ENCODE measurements around the gene HP1BP3.

HP1BP3 gene

DNA sequence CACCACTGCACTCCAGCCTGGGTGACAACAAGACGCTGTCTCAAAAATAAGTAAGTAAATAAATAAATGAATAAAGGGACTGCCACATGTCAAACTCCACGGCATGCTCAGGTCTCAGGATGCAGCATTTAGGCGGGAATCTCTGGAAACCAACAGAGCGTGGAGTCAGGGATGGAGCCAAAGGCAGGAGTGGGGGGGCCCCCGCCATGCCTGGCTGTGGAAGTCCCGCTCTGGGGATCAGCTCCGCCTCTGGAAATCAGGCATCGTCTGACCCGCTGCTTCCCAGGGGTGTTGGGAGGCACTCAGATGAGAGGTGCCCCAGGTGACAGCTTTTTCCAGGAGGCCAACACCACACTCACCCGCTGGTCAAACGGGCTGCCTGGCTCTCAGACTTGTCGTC is 89.5 kb downstream of the HP1BP3 start:
- TF ChIP-seq RAD21 (IDR thresholded peaks at IDR 0.05; ENCODE audit: low read depth) (no peak), ZBTB7A (IDR thresholded peaks at IDR 0.05; ENCODE audit: low read depth) (no peak), NFIC (IDR thresholded peaks at IDR 0.05) (no peak), FOXM1 (IDR thresholded peaks at IDR 0.05; ENCODE audit: borderline replicate concordance, low read depth) (no peak), TAF1 (IDR thresholded peaks at IDR 0.05; ENCODE audit: low read depth) (no peak), EP300 (IDR thresholded peaks at IDR 0.05; ENCODE audit: borderline replicate concordance) (no peak), YY1 (IDR thresholded peaks at IDR 0.05; ENCODE audit: low read depth) (no peak), TCF12 (IDR thresholded peaks at IDR 0.05; ENCODE audit: low read depth) (no peak), CREB1 (IDR thresholded peaks at IDR 0.05; ENCODE audit: low read depth) (no peak), TEAD4 (IDR thresholded peaks at IDR 0.05) (no peak), CEBPB (IDR thresholded peaks at IDR 0.05) (no peak), EGR1 (IDR thresholded peaks at IDR 0.05) (no peak)
- TF ChIP-seq, protein P1, sequence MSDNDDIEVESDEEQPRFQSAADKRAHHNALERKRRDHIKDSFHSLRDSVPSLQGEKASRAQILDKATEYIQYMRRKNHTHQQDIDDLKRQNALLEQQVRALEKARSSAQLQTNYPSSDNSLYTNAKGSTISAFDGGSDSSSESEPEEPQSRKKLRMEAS (IDR thresholded peaks at IDR 0.05): no peak
- TF ChIP-seq, protein P2, sequence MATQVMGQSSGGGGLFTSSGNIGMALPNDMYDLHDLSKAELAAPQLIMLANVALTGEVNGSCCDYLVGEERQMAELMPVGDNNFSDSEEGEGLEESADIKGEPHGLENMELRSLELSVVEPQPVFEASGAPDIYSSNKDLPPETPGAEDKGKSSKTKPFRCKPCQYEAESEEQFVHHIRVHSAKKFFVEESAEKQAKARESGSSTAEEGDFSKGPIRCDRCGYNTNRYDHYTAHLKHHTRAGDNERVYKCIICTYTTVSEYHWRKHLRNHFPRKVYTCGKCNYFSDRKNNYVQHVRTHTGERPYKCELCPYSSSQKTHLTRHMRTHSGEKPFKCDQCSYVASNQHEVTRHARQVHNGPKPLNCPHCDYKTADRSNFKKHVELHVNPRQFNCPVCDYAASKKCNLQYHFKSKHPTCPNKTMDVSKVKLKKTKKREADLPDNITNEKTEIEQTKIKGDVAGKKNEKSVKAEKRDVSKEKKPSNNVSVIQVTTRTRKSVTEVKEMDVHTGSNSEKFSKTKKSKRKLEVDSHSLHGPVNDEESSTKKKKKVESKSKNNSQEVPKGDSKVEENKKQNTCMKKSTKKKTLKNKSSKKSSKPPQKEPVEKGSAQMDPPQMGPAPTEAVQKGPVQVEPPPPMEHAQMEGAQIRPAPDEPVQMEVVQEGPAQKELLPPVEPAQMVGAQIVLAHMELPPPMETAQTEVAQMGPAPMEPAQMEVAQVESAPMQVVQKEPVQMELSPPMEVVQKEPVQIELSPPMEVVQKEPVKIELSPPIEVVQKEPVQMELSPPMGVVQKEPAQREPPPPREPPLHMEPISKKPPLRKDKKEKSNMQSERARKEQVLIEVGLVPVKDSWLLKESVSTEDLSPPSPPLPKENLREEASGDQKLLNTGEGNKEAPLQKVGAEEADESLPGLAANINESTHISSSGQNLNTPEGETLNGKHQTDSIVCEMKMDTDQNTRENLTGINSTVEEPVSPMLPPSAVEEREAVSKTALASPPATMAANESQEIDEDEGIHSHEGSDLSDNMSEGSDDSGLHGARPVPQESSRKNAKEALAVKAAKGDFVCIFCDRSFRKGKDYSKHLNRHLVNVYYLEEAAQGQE (IDR thresholded peaks at IDR 0.05; ENCODE audit: low read depth): no peak
- TF ChIP-seq, protein P3, sequence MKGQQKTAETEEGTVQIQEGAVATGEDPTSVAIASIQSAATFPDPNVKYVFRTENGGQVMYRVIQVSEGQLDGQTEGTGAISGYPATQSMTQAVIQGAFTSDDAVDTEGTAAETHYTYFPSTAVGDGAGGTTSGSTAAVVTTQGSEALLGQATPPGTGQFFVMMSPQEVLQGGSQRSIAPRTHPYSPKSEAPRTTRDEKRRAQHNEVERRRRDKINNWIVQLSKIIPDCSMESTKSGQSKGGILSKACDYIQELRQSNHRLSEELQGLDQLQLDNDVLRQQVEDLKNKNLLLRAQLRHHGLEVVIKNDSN (IDR thresholded peaks at IDR 0.05): no peak

DNA sequence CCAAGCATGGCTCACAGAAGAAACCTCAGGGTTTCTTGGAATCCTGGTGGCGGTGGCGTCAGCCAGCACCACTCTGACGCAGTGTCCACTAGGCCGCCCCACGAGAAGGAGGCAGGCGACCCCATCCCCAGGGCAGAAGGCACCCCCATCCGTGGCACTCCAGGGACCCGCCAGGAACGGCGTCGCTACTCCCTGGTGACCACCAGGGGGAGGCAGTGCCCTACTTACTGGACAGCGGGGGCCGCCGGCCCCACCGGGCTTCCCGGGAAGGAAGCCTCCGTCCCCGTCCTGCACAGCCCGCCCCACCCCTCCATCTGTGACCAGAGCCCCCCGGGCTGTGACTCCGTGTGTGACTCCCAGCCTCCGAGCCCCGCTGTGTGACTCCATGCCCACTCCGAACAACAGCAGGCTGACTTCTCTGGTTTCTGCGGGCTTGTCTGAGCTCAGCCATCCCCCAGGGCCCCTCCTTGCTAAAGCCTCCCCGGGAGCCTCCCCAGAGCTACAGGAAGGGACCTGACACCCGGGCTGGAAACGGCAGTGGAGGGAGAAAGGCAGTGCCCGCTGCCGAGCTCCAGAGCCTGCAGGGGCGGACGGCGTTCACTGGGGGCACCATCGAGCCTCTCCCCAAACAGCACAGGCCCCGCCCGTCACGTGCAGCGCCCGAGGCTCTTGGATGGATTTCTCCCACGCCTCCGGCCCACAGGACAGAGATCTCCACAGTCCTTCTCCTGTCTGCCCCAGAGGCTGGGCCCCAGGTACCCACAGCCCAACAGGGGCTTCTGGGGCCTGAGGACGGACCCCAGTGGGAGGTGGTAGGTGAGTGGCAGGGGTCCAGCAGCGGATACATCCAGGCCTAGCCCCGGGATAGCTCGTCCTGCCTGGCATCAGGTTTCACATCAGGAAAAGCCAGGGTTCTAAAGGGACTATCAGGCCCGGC is 90.4 kb downstream of the HP1BP3 start:
- 0 out of 2 replicates have a peak, but pooled peaks have one; percentile 18 for TF ChIP-seq EGR1 (IDR thresholded peaks at IDR 0.05)
- TF ChIP-seq TCF12 (IDR thresholded peaks at IDR 0.05; ENCODE audit: low read depth): no peak; the same call in none of the 2 replicates
- TF ChIP-seq YY1 (IDR thresholded peaks at IDR 0.05; ENCODE audit: low read depth): no peak
- TF ChIP-seq CREB1 (IDR thresholded peaks at IDR 0.05; ENCODE audit: low read depth): no peak
- peak; percentile 81 for TF ChIP-seq RAD21 (IDR thresholded peaks at IDR 0.05; ENCODE audit: low read depth)
- peak; percentile 44; the same call in 1 of the 2 replicates for TF ChIP-seq ZBTB7A (IDR thresholded peaks at IDR 0.05; ENCODE audit: low read depth)
- no peak for TF ChIP-seq TAF1 (IDR thresholded peaks at IDR 0.05; ENCODE audit: low read depth)
- TF ChIP-seq TEAD4 (IDR thresholded peaks at IDR 0.05): no peak
- no peak for TF ChIP-seq EP300 (IDR thresholded peaks at IDR 0.05; ENCODE audit: borderline replicate concordance)
- TF ChIP-seq, protein P2 (IDR thresholded peaks at IDR 0.05; ENCODE audit: low read depth): no peak
- TF ChIP-seq, protein P1 (IDR thresholded peaks at IDR 0.05): peak; percentile 94
- TF ChIP-seq, protein P3 (IDR thresholded peaks at IDR 0.05): peak; percentile 95
- TF ChIP-seq NFIC (IDR thresholded peaks at IDR 0.05): 0 out of 2 replicates have a peak, but pooled peaks have one; percentile 22
- TF ChIP-seq FOXM1 (IDR thresholded peaks at IDR 0.05; ENCODE audit: borderline replicate concordance, low read depth): no peak
- no peak for TF ChIP-seq CEBPB (IDR thresholded peaks at IDR 0.05)

DNA sequence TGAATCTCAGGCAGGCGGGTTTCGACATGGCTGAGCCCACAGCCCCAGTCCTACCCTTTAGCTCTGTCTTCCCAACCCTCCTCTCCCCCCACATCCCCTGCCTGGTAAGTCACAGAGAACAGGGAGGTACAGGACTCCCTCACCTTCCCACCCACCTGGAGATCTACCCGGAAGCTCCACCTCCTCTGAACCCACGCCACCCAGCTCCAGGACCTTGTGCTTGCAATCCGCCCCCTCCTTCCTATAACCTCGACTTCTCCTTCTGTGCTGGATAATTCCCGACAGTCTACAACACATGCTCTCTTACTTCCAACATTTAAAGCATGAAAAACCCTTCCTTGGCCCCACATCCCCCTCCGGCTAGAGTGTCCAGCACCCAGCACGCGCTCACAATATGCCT is 91.6 kb downstream of the HP1BP3 start:
- TF ChIP-seq TCF12 (IDR thresholded peaks at IDR 0.05; ENCODE audit: low read depth): no peak
- TF ChIP-seq, protein P2 (IDR thresholded peaks at IDR 0.05; ENCODE audit: low read depth): no peak
- no peak for TF ChIP-seq NFIC (IDR thresholded peaks at IDR 0.05)
- TF ChIP-seq EGR1 (IDR thresholded peaks at IDR 0.05): no peak
- TF ChIP-seq YY1 (IDR thresholded peaks at IDR 0.05; ENCODE audit: low read depth): no peak
- TF ChIP-seq CEBPB (IDR thresholded peaks at IDR 0.05): no peak
- TF ChIP-seq, protein P1 (IDR thresholded peaks at IDR 0.05): no peak
- TF ChIP-seq TEAD4 (IDR thresholded peaks at IDR 0.05): no peak
- TF ChIP-seq, protein P3 (IDR thresholded peaks at IDR 0.05): no peak
- no peak for TF ChIP-seq RAD21 (IDR thresholded peaks at IDR 0.05; ENCODE audit: low read depth)
- TF ChIP-seq EP300 (IDR thresholded peaks at IDR 0.05; ENCODE audit: borderline replicate concordance): no peak
- no peak for TF ChIP-seq ZBTB7A (IDR thresholded peaks at IDR 0.05; ENCODE audit: low read depth)
- no peak for TF ChIP-seq CREB1 (IDR thresholded peaks at IDR 0.05; ENCODE audit: low read depth)
- TF ChIP-seq TAF1 (IDR thresholded peaks at IDR 0.05; ENCODE audit: low read depth): no peak
- no peak for TF ChIP-seq FOXM1 (IDR thresholded peaks at IDR 0.05; ENCODE audit: borderline replicate concordance, low read depth)
